GM18907 (cell line): ENCODE data around the gene ADAD2.

Source experiments
- ATAC-seq: cut with Tn5 transposase; IDR thresholded peaks from one replicate; pipeline ENCODE4 v1.9.1; 2021; ENCODE audit warnings: mild to moderate bottlenecking, moderate library complexity; ENCODE audit not compliant: unreplicated experiment

The ADAD2 gene

DNA sequence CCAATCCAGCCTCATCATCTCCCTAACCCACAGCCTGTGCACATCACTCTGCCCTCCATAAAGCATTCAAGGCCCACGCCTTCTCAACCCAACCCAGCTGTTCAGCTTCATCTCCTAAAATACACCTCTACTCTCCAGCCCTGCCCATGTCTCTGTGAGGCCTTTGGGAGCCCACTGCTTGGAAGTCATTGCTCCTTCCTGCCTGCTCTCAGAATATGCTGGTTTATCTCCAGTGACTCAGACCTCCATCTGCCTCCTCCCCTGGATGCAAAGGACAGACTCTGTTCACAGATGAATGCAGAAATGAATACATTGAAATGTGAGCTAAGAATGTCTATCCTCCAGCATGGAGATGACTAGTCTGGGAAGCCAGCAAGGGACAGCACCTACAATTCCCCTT, 29.9 kb downstream of the ADAD2 start:
- no peak for ATAC-seq

DNA sequence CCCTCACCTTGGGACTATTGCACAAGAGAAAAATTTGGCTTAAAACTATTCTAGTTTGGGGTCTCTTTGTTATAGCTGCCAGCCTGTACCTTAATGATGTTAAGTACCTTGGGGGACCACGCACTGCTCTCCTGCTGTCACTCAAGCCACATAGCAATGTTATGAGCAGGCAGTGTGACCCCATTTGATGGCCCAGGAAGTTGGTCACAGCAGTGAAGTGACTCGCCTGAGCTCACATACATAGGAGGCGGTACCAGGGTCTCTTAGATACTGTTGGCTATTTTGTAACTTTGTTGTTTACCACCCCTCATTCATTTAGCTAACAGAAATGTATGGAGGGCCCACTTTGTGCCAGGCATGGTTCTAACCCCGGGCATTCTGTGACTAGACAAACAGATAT, 32.5 kb downstream of the ADAD2 start:
- ATAC-seq: no peak

DNA sequence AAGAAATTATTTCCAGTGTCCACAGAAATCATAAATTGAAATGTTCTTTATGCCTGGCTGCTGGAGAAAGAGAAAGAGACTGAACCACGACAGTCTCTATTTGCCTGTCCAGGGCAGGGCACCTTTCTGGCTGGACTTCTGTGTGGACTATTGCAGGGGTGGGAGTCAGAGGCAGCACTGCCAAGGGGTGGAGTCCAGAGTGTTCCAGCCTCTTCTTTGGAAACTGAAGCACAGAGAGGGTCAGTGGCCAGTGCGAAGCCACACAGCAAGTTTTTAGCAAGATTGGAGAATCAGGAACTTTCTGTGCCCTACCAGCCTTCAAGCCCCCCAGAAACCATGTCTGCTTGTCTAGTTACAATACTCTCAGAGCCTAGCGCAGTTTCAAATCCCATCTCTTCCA, 33.6 kb downstream of the ADAD2 start:
- ATAC-seq: no peak

DNA sequence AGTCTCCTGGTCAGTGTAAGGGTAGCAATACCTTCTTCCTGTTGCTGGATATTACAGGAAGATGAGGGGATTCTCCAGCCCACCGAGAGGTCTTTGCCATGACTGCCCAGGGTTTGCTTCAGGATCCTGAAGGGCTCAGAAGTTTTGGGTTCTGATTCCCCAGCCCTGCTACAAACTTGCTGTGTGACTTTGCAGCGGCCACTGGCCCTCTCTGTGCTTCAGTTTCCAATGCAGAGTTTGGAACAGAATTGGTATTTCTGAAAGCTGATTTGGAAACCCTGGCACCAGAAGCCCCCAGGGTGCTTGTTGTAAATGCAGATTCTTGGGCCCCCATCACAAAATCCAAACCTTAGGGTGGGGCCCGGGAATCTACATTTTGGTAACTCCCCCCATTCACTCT, 34.2 kb downstream of the ADAD2 start:
- ATAC-seq: no peak

DNA sequence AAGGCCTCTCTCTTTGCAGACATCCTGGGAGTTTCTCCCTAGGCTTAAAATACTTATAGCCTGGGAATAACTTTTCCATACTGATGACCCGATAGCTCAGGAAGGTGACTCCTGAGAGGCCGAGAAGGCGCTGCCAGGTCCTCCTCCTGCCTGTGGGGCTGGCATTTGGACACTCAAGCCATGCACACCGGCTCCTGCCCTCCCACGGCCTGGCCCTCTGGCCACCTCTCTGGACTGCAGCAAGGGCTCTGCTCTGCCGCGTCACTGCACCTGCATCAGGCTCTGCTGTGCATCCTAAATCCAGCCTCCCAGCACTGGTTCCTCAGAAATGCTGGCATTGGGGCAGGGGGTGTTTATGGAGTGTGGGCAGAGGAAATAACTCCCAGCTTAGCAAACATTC, 34.6 kb downstream of the ADAD2 start:
- ATAC-seq: no peak

DNA sequence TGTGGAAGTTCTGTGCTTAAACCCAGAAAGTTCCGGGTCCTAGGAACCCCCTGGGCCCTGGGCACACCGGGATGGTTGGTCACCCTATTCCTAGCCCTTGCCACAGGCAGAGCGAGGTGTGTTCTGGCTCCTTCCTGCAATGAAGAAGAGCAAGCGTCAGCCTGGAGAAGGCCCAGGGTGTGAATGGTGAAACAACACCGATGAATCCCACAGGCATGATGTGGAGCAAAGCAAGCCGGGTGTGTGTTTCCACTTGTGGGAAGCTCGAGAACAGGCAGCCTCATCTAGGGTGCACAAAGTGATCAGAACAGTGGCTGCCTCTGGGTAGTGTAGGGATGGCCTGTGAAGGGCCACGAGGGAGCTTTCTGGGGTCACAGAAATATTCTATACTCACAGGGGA, 35.1 kb downstream of the ADAD2 start:
- no peak for ATAC-seq

DNA sequence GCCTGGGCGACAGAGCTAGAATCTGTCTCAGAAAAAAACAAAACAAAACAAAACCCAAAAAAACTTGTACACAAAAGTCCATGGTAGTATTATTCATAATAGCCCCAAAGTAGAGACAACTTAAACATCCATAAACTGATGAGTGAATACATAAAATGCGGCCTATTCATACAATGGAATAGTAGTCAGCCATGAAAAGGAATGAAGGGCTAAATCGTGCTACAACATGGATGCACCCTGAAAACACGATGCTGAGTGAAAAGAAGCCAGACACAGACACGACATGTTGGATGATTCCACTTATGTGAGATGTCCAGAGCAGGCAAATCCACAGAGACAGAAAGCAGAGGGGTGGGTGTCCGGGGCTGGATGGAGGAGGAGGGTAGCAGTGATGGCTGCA, 36.6 kb downstream of the ADAD2 start:
- ATAC-seq: no peak

DNA sequence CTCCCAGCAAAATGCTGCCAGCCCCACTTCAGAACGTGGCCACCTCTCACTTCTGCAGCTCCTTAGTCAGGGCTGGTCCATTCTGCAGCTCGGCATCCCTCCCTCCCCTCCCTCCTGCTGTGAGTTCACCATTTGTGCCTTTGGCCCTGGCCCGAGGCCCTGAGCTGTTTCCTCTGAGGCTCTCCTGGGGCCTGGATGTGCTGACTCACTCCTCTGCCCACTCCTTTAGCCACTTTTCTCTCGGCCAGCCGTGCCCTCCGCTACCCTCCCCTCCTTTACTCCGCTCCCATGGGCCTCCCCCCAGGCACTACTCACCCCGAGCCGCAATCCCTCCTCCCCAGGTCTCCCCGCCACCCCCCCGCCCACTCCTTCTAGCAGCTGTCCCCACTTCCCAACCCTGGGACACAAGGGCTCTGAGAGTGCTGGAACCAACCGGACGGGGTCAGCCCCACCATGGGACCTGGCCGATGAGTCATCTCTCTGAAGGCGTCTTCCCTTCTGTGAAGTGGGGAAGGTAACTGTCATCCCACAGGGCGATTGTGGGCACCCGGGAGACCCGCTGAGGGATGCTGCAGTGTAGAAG, 37.4 kb downstream of the ADAD2 start:
- ATAC-seq: no peak

DNA sequence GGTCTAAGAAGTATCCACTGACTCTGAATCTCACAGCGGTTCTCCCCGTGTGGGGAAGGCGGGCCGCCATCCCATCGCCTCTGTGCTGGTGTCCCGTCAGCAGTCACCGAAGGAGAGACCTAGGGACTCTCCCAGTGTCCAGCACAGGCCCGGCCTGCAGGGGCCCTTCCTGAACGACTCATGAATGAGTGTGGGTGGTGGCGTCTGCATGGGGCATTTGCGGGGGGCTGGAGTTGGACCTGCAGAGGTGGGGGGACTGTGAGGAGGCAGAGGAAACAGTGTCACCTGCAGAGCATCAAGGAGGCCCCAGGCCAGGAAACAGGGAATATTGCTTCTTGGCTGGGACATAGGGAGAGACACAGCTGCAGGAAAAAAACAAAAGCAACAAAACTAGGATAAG, 38.5 kb downstream of the ADAD2 start:
- no peak for ATAC-seq

DNA sequence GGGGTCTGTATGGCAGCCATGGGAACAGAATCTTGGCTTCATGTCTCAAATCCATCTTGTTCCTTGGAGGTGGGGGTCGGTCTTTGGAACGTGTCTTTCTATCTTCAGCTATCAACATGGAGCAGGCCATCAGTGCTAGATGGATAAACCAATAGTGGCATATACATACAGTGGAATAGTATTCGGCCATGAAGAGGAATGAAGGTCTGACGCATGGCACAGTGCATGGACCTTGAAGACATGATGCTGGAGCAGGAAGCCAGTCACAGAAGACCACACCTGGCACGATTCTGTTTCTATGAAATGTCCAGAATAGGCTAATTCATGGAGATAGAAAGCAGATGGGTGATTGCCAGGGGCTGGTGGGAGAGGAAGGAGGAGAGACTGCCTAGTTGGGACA, 41.1 kb downstream of the ADAD2 start:
- ATAC-seq: no peak

DNA sequence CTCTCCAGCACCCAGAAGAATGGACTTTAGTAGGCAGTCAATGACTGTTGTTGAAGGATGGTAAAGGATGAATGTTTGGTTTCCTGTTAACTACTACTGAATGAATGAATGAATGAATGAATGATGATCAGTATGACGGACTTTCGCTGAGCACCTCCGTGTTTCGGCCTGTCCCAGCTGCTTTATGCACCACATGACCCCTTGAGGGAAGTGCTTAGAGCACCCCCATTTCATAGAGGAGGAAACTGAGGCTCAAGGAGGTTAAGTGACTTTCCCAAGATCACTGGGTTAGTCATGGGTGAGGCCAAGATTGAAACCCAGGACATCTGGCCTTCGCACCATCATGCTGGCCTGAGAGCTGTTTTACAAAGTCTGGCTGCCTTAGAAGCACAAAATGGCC, 42.0 kb downstream of the ADAD2 start:
- ATAC-seq: no peak

DNA sequence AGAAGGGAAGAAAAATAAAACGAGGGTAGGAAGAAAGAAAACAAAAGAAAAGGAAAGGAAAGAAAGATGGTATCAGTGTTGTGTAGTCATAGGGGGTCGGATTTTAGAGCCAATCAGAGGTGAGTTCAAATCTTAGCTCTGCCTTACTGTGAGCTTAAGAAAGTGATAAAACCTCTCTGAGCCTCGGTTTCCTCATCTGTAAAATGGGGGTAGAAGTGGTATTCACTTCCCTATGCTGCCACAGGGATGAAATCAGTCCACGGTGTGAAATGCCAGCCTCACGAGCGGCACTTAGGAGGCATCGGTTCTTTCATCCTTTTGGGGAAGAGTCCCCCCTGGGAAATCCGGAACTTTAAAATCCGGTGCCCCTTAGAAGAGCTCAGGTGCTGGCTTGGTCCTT, 42.8 kb downstream of the ADAD2 start:
- no peak for ATAC-seq

DNA sequence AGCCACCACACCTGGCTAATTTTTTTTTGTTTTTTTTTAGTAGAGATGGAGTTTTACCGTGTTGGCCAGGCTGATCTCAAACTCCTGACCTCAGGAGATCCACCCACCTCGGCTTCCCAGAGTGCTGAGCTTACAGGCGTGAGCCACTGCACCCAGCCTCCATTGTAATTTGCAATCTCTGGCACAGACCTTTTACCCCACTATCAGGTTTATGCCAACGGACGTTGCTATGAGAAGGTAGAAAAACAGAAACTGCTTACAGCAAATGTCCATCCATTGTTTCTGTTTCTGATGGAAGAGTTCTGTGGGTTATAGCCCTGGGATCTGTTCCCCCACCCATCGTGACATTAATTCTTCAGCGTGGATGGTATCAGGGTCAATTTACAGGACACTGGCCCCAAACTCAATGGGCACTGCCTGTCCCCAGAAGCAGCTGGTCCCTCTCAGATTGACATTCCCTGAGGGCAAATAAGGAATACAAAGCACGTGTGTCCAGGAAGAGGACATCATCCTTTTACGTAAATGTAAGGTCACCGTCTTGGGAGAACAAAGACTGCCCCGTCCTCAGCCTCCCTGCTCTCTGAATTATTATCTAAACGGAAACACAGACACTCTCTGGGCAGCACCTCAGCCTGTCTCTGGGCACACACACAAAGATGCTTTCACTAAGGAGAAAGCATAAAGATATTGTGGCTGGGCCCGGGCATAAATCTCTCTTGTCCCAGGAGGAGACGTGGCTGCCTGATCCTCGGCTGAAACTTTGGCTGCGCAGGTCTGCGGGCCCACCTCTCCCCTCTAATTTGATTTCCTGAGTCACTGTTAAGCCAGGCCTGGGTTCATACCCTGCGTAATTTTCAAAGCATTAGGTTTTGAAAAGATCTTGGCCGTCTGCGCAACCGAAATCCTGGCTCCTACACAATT, 43.6 kb downstream of the ADAD2 start:
- no peak for ATAC-seq

DNA sequence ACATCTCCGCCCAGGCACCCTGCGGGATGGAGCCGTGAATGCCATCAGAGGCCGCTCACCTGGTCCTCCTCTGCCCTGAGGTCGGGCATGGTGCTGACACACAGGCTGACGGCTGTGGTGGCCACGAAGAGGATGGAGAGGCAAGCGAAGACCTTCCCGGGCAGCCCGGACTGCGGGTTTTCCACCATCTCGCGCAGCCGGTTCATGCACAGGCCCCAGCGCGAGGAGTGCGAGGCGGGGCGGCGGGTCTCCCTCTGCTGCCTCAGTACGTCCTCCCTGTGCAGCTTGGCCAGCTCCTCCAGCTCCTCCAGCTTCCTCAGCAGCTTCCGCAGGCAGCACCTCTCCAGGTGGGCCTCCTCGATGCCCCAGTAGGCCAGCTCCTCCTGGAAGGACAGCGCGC, 45.7 kb downstream of the ADAD2 start:
- ATAC-seq: no peak

DNA sequence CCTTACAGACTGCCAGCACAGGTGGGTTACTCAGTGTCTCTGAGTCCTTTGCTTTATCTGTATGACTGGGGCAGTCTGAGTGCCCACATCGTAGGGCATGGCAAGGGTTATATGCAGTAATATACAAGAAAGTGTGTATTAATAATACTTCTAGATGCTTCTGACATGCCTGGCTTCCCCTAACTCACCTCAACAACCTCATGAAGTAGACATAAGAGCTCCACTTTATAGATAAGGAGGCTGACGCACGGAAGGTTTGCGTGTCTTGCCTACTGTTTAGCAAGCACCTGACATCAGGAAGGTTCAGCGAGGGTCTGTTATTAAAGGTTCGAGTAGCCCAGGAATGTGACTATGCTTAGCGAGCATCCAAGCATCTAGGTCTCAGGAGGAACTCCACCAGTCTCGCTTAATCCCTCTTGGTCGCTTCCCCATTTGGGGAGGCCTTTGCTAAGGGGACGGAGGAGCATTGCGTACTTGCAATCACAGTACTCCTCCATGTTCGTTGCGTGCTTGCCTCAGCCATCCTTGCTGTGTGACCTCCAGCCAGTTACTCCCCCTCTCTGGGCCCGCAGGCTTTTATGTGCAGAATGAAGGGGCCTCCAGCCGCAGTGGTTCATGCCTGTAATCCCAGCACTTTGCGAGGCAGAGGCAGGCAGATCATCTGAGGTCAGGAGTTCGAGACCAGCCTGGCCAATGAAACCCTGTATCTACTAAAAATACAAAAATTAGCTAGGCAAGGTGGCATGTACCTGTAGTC, 47.2 kb downstream of the ADAD2 start:
- ATAC-seq: no peak

DNA sequence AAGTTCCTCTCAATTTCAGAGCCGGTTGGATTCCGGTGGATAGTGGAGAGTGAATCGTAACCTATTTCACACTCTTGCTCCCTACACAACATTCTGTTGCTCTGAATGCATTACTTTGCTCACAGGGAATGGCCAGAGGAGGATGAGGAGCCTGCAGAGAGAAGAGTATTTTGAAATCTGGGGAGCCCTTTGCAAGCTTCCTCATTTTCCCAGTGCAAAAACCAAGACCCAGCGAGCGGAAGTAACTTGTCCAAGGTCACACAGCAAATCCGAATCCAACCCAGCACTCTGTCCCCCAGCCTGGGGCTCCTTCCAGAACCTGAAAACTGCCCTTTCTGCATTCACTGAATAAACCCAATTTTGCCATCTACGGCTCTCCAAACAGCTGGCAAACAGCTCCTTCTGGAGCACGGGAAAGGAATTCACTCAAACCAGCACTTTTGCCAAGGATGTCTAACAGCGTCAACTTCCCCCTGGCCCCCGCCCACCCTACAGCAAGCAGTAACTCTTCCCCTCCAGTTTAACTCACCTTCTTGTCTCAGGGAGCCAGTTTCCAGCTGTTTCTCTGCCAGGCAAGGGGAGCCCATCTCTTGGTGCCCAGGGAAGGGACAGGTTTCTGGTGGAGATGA, 48.3 kb downstream of the ADAD2 start:
- ATAC-seq: no peak

DNA sequence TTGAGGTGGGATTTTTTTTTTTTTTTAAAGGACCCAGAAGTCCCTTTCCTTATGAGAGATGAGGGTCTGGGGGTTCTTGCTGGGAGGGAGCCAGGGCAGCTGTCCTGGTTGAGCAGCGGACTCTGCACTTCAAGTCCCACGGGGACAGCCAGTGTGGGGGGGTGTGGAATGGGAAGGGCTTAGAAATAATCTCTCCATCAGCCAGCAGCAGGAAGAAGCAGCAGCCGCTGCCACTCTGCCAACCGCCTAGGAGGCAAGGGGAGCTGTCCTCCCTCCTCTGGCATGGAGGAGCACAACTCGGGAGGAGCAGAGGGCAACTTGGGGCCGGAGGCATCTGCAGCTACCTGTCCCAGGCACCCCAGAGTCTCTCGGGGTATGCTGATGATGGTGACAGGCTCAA, 49.0 kb downstream of the ADAD2 start, which contains the start of gene KCNG4:
KCNG4 (minus strand) TSS at position 104 of the 400 bp plus-strand sequence. CDS start 2,527 bp downstream, outside the sequence.
- ATAC-seq: no peak

DNA sequence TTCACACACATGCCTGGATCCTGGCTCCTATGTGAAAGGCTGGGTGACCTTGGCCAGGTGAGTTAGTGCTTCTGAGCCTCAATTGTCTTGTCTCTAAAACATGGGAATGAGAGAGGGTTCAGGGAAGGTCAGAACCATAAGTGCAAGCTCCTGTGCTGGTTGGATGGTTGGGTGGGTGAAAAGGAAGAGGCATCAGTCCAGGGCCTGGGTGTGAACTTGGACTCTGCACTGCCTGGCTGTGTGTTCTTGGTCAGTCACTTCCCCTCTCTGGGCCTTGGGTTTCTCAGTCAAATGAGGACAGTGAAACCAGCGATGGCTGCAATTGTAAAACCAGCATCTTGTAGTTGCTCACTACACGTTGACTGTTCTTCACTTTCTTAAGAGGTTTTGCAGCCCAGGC, 49.5 kb downstream of the ADAD2 start:
- ATAC-seq: no peak

DNA sequence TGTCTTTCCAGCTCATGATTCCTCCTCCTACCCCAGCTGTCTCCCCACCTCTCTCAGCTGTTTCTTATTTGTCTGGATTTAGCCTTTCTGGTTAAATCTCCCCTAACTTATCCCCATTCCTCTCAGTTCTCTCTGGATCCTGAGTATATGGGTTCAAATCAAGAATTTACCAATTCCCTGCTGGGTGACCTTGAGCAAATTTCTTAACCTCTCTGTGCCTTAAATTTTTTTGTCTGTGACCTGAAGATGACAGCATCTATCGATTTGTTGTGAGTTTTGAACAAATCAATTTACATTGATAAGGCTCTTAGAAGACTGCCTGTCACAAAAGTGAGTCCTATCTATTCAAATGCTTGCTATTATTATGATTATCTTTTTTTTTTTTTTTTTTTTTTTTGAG, 50.8 kb downstream of the ADAD2 start:
- no peak for ATAC-seq

DNA sequence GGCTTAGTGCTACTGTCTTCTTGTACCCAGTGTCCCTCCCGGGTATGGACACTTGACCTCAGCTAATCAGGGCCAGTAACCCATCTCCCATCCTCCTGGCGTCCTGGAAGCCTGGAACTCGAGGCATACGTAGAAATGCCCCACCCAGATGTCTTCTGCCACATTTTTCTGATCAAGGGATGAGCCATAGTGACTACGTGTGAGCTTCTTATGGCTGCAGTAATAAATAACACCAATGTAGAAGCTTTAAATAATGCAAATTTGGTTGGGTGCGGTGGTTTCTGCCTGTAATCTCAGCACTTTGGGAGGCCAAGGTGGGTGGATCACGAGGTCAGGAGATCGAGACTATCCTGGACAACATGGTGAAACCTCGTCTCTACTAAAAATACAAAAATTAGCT, 51.9 kb downstream of the ADAD2 start:
- no peak for ATAC-seq

DNA sequence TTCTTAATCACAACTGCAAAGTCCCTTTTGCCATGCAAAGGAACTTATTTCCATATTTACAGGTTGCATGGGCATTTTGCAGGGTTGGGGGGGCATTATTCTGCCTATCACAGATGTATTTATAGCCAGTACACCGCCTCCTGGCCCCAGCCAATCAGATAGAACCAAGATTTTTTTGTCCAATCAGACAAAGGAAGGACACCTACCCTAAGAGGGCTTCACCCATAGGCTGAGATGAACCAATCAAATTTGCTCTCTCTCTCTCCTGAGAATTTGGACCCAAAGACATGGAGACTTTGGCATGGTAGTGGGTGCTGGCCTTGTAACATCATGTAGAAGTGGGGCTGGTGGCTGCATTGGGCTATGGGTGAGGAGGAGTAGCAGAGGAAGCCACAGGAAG, 52.8 kb downstream of the ADAD2 start:
- no peak for ATAC-seq
